Ascending aorta (tissue), 2 donors: ENCODE data around the gene BEND7. TPM values are rescaled to one million over a fixed set of nuclear protein-coding genes. Genes with fewer than 3 reads are reported as not detected.
"Not testable (repeated sequence)": the region's sequence is repeated elsewhere in the genome, so short reads cannot be mapped to it uniquely, and the experiment has no call there.

ENCODE experiments used
- DNase-seq, 2 donors: peaks; one replicate each; pipeline ENCODE4 v3.0.0-alpha.2; 2019; ENCODE audit warnings: low spot score in 2 of 2
- H3K27ac ChIP-seq, 2 donors: fragments of 200-600 bp; sonication (generic); one replicate each; pipeline ENCODE4 v1.5.1; 2016 to 2017; ENCODE audit warnings: mild to moderate bottlenecking in 1 of 2
- H3K27me3 ChIP-seq: fragments of 200-600 bp; sonication (generic); one replicate; pipeline ENCODE4 v1.5.1; 2017
- H3K36me3 ChIP-seq, 2 donors: fragments of 200-600 bp; sonication (generic); one replicate each; pipeline ENCODE4 v1.5.1; 2016
- H3K4me1 ChIP-seq, 2 donors: fragments of 200-600 bp; sonication (generic); one replicate each; pipeline ENCODE4 v1.5.1; 2016 to 2017; ENCODE audit warnings: mild to moderate bottlenecking in 1 of 2
- H3K4me3 ChIP-seq, 2 donors: fragments of 200-600 bp; sonication (generic); one replicate each; pipeline ENCODE4 v1.5.1; 2016 to 2017; ENCODE audit warnings: mild to moderate bottlenecking in 1 of 2
- H3K9me3 ChIP-seq, 2 donors: fragments of 200-600 bp; sonication (generic); one replicate each; pipeline ENCODE4 v1.5.1; 2016
- CTCF ChIP-seq, 3 experiments: fragments of 200-600 bp in 2 of 3; fragments of 450-650 bp in 1 of 3; sonication (generic) in 2 of 3; IDR thresholded peaks; one replicate each; pipeline ENCODE4 v1.5.1; 2016 to 2019; ENCODE audit warnings: antibody characterized with exemption in 3 of 3, mild to moderate bottlenecking in 1 of 3, moderate library complexity in 1 of 3
- intact Hi-C: fragments of 100-400 bp; cut with DNase I; formaldehyde crosslinking; loops from one replicate; pipeline ENCODE4 v1.15.1; 2023
- total RNA-seq: library from RNA; depleted of rRNA; stranded (reverse); fragments of >200 nt; gene quantifications from one replicate; pipeline ENCODE4 v1.1.0, GENCODE V29; 2016

Gene BEND7
- total RNA-seq, 1 donor from 2014 or later: 6.9 TPM

GRCh38 chr10:13437026-13437555 is 91.7 kb downstream of the BEND7 start:
- DNase-seq: no peak
- Histone ChIP-seq H3K36me3 (no peaks in the 10 kb centered on the region), H3K9me3 (no peaks in the 10 kb centered on the region), H3K4me1 (peaks cover 7 to 8% of the 10 kb centered on the region in 2 donors), H3K27me3 (no peaks in the 10 kb centered on the region), H3K4me3 (no peak overlapping the region), H3K27ac (no peak overlapping the region)
- TF ChIP-seq CTCF (IDR thresholded peaks at IDR 0.05): no peak
- intact Hi-C loops: no loop called here

GRCh38 chr10:13427943-13428342 is 100.9 kb downstream of the BEND7 start:
- H3K27me3 ChIP-seq, H3K4me3 ChIP-seq, H3K9me3 ChIP-seq, H3K4me1 ChIP-seq, H3K36me3 ChIP-seq, DNase-seq, H3K27ac ChIP-seq, intact Hi-C loops: not testable (repeated sequence)

- no peaks in the 10 kb centered on the region for H3K9me3 ChIP-seq
- no peak for DNase-seq
- no peaks in the 10 kb centered on the region for H3K4me1 ChIP-seq
- intact Hi-C loops: no loop called here
- H3K27ac ChIP-seq: no peak overlapping the region
- H3K4me3 ChIP-seq: no peak overlapping the region
- TF ChIP-seq CTCF (IDR thresholded peaks at IDR 0.05): no peak
- no peaks in the 10 kb centered on the region for H3K36me3 ChIP-seq
- no peaks in the 10 kb centered on the region for H3K27me3 ChIP-seq
These were observed 103.4 kb downstream of the BEND7 start for GRCh38 chr10:13425397-13425796.

GRCh38 chr10:13422800-13423199 is 106.0 kb downstream of the BEND7 start:
- no peak overlapping the region for H3K27ac ChIP-seq

GRCh38 chr10:13421382-13421917 is 107.4 kb downstream of the BEND7 start:
- no peak overlapping the region for H3K4me3 ChIP-seq
- intact Hi-C loops: no loop called here
- no peak for DNase-seq
- no peaks in the 10 kb centered on the region for H3K9me3 ChIP-seq
- H3K4me1 ChIP-seq: no peaks in the 10 kb centered on the region
- H3K36me3 ChIP-seq: no peaks in the 10 kb centered on the region
- no peaks in the 10 kb centered on the region for H3K27me3 ChIP-seq
- TF ChIP-seq CTCF (IDR thresholded peaks at IDR 0.05): no peak
- no peak overlapping the region for H3K27ac ChIP-seq

More at GRCh38 chr10:13422800-13423199, 106.0 kb downstream of the BEND7 start:
- Histone ChIP-seq H3K36me3 (no peaks in the 10 kb centered on the region), H3K9me3 (no peaks in the 10 kb centered on the region), H3K27me3 (no peaks in the 10 kb centered on the region), H3K4me3 (no peak overlapping the region), H3K4me1 (no peaks in the 10 kb centered on the region)
- intact Hi-C loops: no loop called here
- TF ChIP-seq CTCF (IDR thresholded peaks at IDR 0.05): no peak
- no peak for DNase-seq

- Histone ChIP-seq H3K27me3 (no peaks in the 10 kb centered on the region), H3K9me3 (no peaks in the 10 kb centered on the region), H3K4me1 (no peaks in the 10 kb centered on the region), H3K36me3 (no peaks in the 10 kb centered on the region), H3K27ac (no peak overlapping the region), H3K4me3 (no peak overlapping the region)
- no peak for DNase-seq
- intact Hi-C loops: no loop called here
- no peak for TF ChIP-seq CTCF (IDR thresholded peaks at IDR 0.05)
These were observed 108.1 kb downstream of the BEND7 start for GRCh38 chr10:13420532-13421307.
